Hematopoietic multipotent progenitor cell treated with erythropoietin and hydrocortisone succinate and interleukin-3 and kit ligand, for 8 days (in vitro differentiated cells): ENCODE data around the gene PCYT1B.
"Not testable (repeated sequence)": the region's sequence is repeated elsewhere in the genome, so short reads cannot be mapped to it uniquely, and the experiment has no call there.

Source experiments
- DNase-seq: peaks from one replicate; pipeline ENCODE4 v3.0.0-alpha.2; 2015

PCYT1B gene

GRCh38 chrX:24643116-24643515, 4.0 kb downstream of the PCYT1B start:
- peak; percentile 79 for DNase-seq

- DNase-seq = no peak
Measured at GRCh38 chrX:24629701-24630100, 17.4 kb downstream of the PCYT1B start.

- peak; percentile 60 for DNase-seq
Measured at GRCh38 chrX:24619647-24620046, 27.5 kb downstream of the PCYT1B start.

- no peak for DNase-seq
Measured at GRCh38 chrX:24610516-24610915, 36.6 kb downstream of the PCYT1B start.

- no peak for DNase-seq
Measured at GRCh38 chrX:24607616-24608015, 39.5 kb downstream of the PCYT1B start.

- not testable (repeated sequence) for DNase-seq
Measured at GRCh38 chrX:24605941-24606340, 41.2 kb downstream of the PCYT1B start.

- no peak for DNase-seq
Measured at GRCh38 chrX:24603191-24603590, 44.0 kb downstream of the PCYT1B start.

GRCh38 chrX:24601858-24602257, 45.3 kb downstream of the PCYT1B start:
- no peak for DNase-seq

GRCh38 chrX:24594501-24594900, 52.6 kb downstream of the PCYT1B start:
- no peak for DNase-seq

- DNase-seq = no peak
Measured at GRCh38 chrX:24590111-24590510, 57.0 kb downstream of the PCYT1B start.

GRCh38 chrX:24577091-24577490, 70.1 kb downstream of the PCYT1B start:
- no peak for DNase-seq

- DNase-seq = no peak
Measured at GRCh38 chrX:24575496-24575895, 71.7 kb downstream of the PCYT1B start.

GRCh38 chrX:24574743-24575142, 72.4 kb downstream of the PCYT1B start:
- no peak for DNase-seq

- DNase-seq = no peak
Measured at GRCh38 chrX:24567169-24567568, 80.0 kb downstream of the PCYT1B start.

GRCh38 chrX:24566240-24566639, 80.9 kb downstream of the PCYT1B start:
- DNase-seq = no peak

GRCh38 chrX:24563291-24564010, 83.7 kb downstream of the PCYT1B start:
- no peak for DNase-seq

GRCh38 chrX:24561121-24561520, 86.0 kb downstream of the PCYT1B start:
- peak; percentile 21 for DNase-seq

- DNase-seq = no peak
Measured at GRCh38 chrX:24553011-24553410, 94.1 kb downstream of the PCYT1B start.

GRCh38 chrX:24550166-24550565, 97.0 kb downstream of the PCYT1B start:
- no peak for DNase-seq

GRCh38 chrX:24547961-24548360, 99.2 kb downstream of the PCYT1B start:
- DNase-seq = no peak

GRCh38 chrX:24542756-24543155, 104.4 kb downstream of the PCYT1B start:
- DNase-seq = no peak

GRCh38 chrX:24536551-24536950, 110.6 kb downstream of the PCYT1B start:
- no peak for DNase-seq

- no peak for DNase-seq
Measured at GRCh38 chrX:24528605-24529004, 118.5 kb downstream of the PCYT1B start.

- no peak for DNase-seq
Measured at GRCh38 chrX:24526616-24527015, 120.5 kb downstream of the PCYT1B start.

GRCh38 chrX:24525455-24525854, 121.7 kb downstream of the PCYT1B start:
- no peak for DNase-seq
